Loucy (cell line): Measurements from ENCODE around the gene LRCH2.

ENCODE experiments used
- CTCF ChIP-seq: fragments of 200-600 bp; sonication (generic); conservative IDR thresholded peaks from 2 replicates; pipeline ENCODE4 v1.5.1; 2014; ENCODE audit warnings: mild to moderate bottlenecking, antibody characterized with exemption, low read length
- EZH2phosphoT487 ChIP-seq: fragments of 200-600 bp; IDR thresholded peaks from 2 replicates; pipeline ENCODE4 v1.6.1; 2018; ENCODE audit warnings: antibody characterized with exemption, mild to moderate bottlenecking, moderate library complexity, borderline replicate concordance

- TF ChIP-seq CTCF, result no peak
- TF ChIP-seq EZH2phosphoT487, result no peak
Observed at GRCh38 chrX:115237056-115237455, 3.2 kb upstream of the LRCH2 start.
